Smooth muscle cell (in vitro differentiated cells): ENCODE data around the gene PPAT. TPM values are rescaled to one million over a fixed set of nuclear protein-coding genes. Genes with fewer than 3 reads are reported as not detected.

Experiments used
- DNase-seq: peaks from one replicate; lab custom pipeline; 2025; ENCODE audit not compliant: unreplicated experiment; lab: John Stamatoyannopoulos, UW
- H2AFZ ChIP-seq: fragments of 200-600 bp; sonication (generic); 2 replicates; pipeline ENCODE4 v1.6.0; 2016; ENCODE audit warnings: antibody characterized with exemption, low read depth, mild to moderate bottlenecking
- H3F3A ChIP-seq: fragments of 200-600 bp; sonication (generic); 2 replicates; pipeline ENCODE4 v1.6.0; 2017; ENCODE audit warnings: antibody characterized with exemption, low read depth
- H3K27ac ChIP-seq: fragments of 200-600 bp; sonication (generic); 2 replicates; pipeline ENCODE4 v1.5.1; 2016; ENCODE audit warnings: low read depth, mild to moderate bottlenecking
- H3K27me3 ChIP-seq: fragments of 200-600 bp; sonication (generic); 2 replicates; pipeline ENCODE4 v1.6.1; 2016; ENCODE audit warnings: low read depth, mild to moderate bottlenecking
- H3K36me3 ChIP-seq: fragments of 200-600 bp; sonication (generic); 2 replicates; pipeline ENCODE4 v1.5.1; 2016; ENCODE audit warnings: low read depth
- H3K4me1 ChIP-seq: fragments of 200-600 bp; sonication (generic); 2 replicates; pipeline ENCODE4 v1.5.1; 2016; ENCODE audit warnings: low read depth
- H3K4me2 ChIP-seq: fragments of 200-600 bp; sonication (generic); 2 replicates; pipeline ENCODE4 v1.6.0; 2016; ENCODE audit warnings: mild to moderate bottlenecking
- H3K4me3 ChIP-seq: fragments of 200-600 bp; sonication (generic); 2 replicates; pipeline ENCODE4 v1.5.1; 2016; ENCODE audit warnings: mild to moderate bottlenecking
- H3K79me2 ChIP-seq: fragments of 200-600 bp; sonication (generic); 2 replicates; pipeline ENCODE4 v1.6.0; 2016; ENCODE audit warnings: low read depth, mild to moderate bottlenecking
- H3K9ac ChIP-seq: fragments of 200-600 bp; sonication (generic); 2 replicates; pipeline ENCODE4 v1.6.0; 2016; ENCODE audit warnings: low read depth
- H3K9me3 ChIP-seq: fragments of 200-600 bp; sonication (generic); replicated peaks from 2 replicates; pipeline ENCODE4 v1.5.1; 2016; ENCODE audit warnings: low read depth
- H4K20me1 ChIP-seq: fragments of 200-600 bp; sonication (generic); 2 replicates; pipeline ENCODE4 v1.6.0; 2016; ENCODE audit warnings: low read depth
- CTCF ChIP-seq: fragments of 200-600 bp; sonication (generic); IDR thresholded peaks from 2 replicates; pipeline ENCODE4 v1.5.1; 2017; ENCODE audit warnings: borderline replicate concordance, mild to moderate bottlenecking, antibody characterized with exemption; ENCODE audit not compliant: insufficient read depth, poor library complexity, severe bottlenecking
- WGBS: methylation state at CpG from one replicate; pipeline ENCODE4 v1.1.7; 2016; ENCODE audit warnings: low lambda C conversion rate; 5-methylcytosine and 5-hydroxymethylcytosine counted together
- polyA plus RNA-seq: library from polyadenylated mRNA; unstranded; fragments of >200 nt; fragmentation: Nextera tagmentation; extraction: Ambion mirVana; gene quantifications from 2 replicates; pipeline ENCODE4 v1.2.1, GENCODE V29; 2016
- total RNA-seq: library from RNA; depleted of rRNA; stranded (reverse); fragments of >200 nt; gene quantifications from 2 replicates; pipeline ENCODE4 v1.2.3, GENCODE V29; 2014

PPAT gene
- total RNA-seq (26.0 and 26.8 TPM in 2 replicates), polyA plus RNA-seq (11.6 and 12.3 TPM in 2 replicates)

DNA sequence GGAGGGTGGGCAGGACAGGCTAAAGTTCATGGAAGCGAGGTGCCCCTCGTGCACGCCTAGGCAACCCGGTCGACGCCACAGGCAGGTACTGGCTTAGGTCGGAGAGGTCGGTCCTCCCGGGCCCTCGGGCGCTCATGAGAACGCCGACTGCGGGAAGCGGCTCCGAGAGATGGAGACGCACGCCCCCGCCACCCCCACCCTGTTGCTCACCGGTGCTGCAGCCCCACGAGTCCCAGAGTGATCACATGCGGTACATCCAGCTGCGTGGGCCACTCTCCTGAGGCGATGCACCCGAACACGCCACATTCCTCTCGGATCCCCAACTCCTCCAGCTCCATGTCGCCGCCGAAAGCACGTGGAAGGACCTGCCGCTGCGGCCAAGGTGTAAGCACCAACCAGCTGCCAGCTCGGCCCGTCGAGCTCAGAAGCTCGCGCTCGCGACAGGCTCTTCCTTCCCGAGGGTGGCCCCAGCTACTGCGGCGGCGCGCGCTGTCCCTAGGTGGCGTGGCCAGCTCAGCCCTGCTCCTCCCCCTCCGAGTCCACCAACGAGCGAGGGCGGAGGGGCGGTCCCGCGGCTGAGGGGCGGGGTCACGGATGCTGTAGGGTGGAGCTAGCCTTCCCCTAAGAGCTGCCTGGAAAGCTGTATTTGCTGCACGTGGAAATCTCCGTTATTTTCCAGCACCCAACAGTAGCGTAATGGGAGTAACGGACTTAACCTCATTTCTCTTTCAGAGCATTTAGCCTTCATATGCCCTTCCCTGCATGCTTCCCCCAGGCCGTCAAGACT, at the start of gene PPAT:
Gene PPAT (minus strand): TSS at position 476 of the 787 bp plus-strand sequence. CDS start 138 bp downstream, at position 338.
- WGBS: 1% methylated on average over 58 of the region's 61 CpGs
- Histone ChIP-seq H3K9ac (peak within 1 kb of the TSS; percentile 71), H3K79me2 (peaks cover 69% of the 10 kb centered on the region), H3K27me3 (no peaks in the 10 kb centered on the region), H3K36me3 (no peaks in the 10 kb centered on the region), H3K9me3 (no peaks in the 10 kb centered on the region), H2AFZ (peak within 1 kb of the TSS; percentile 94), H3K27ac (peak within 1 kb of the TSS; percentile 91), H4K20me1 (peaks cover 17% of the 10 kb centered on the region), H3K4me2 (peak within 1 kb of the TSS; percentile 99), H3F3A (no peaks in the 10 kb centered on the region), H3K4me1 (peaks cover 28% of the 10 kb centered on the region), H3K4me3 (peak within 1 kb of the TSS; percentile 92)
- TF ChIP-seq CTCF: no peak
- DNase-seq: peak; percentile 95

GRCh38 chr4:56480691-56481090, 45.3 kb upstream of the PPAT start:
- Histone ChIP-seq H3K4me1 (no peaks in the 10 kb centered on the region), H3F3A (no peaks in the 10 kb centered on the region), H3K79me2 (peaks cover 3% of the 10 kb centered on the region), H4K20me1 (no peaks in the 10 kb centered on the region), H3K4me3 (no peak overlapping the region), H3K9ac (no peak overlapping the region), H3K4me2 (no peak overlapping the region), H3K27me3 (no peaks in the 10 kb centered on the region), H3K9me3 (no peaks in the 10 kb centered on the region), H3K36me3 (peaks cover 47% of the 10 kb centered on the region), H3K27ac (no peak overlapping the region), H2AFZ (no peak overlapping the region)
- 100% methylated on average over 3 of the region's 3 CpGs for WGBS
- DNase-seq: no peak
- TF ChIP-seq CTCF: no peak

- Histone ChIP-seq H4K20me1 (no peaks in the 10 kb centered on the region), H3K27me3 (no peaks in the 10 kb centered on the region), H3K79me2 (peaks cover 11% of the 10 kb centered on the region), H3K36me3 (peaks cover 34% of the 10 kb centered on the region), H3K4me3 (no peak overlapping the region), H3K9ac (no peak overlapping the region), H3K4me1 (no peaks in the 10 kb centered on the region), H3K9me3 (no peaks in the 10 kb centered on the region), H3F3A (no peaks in the 10 kb centered on the region), H3K4me2 (no peak overlapping the region), H2AFZ (no peak overlapping the region), H3K27ac (no peak overlapping the region)
- no peak for TF ChIP-seq CTCF
- no peak for DNase-seq
- 98% methylated on average over 5 of the region's 5 CpGs for WGBS
These were observed 41.8 kb upstream of the PPAT start for GRCh38 chr4:56477192-56477702.
